ENCODE measurements around the gene CRIP1.
A peak's percentile ranks its signal among the peaks of the same experiment; 100 is the strongest.

Gene CRIP1

DNA sequence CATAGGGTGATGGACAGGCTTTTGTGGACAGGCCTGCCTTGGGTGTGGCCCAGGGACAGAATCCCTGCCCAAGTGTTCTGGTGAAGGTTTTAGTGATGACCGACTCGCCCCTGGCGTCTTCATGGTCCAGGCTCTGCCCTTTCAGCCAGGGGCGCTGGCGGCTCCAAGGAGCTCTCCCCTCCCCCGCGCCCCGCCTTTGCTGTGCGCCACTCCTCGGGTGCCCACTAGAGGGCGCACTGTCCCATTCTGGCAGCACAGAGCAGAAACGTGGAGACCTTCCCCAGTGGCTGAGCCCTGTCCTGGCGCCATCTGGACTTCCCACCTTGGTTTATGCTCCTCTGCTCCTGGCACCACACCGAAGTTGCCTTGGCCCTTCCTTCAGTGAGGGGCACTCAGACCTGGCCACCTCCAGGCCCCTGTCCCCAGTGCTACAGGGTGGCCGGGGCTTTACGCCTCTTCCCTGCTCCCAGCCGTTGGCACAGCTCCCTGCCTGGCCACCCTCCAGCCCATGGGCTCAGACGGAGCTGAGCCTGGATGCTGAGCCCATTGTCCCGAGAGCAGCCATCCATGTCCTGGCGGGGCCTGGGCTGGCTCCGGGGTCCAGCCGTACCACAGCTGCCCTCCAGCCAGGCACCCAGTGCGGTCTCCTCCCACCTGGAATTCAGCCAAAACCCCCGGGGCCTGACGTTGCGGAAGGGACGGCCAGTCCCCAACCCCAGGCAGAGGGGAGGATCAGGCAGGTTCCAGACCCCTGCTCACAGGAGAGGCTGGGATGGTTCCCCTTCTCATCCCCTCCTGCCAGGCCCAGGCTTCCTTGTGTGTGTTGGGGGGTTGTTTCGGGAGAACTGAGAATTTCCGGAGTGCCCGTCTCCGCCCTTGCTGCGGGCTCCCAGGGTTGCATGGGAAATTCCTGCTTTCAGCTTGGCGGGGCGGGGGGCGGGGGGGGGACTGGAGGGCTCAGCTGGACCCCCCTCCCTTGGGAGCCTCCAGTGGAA is 5.6 kb upstream of the CRIP1 start:
- peak; percentile 85 to 88 for DNase-seq (ENCODE audit: low read depth in 2 of 2)

DNA sequence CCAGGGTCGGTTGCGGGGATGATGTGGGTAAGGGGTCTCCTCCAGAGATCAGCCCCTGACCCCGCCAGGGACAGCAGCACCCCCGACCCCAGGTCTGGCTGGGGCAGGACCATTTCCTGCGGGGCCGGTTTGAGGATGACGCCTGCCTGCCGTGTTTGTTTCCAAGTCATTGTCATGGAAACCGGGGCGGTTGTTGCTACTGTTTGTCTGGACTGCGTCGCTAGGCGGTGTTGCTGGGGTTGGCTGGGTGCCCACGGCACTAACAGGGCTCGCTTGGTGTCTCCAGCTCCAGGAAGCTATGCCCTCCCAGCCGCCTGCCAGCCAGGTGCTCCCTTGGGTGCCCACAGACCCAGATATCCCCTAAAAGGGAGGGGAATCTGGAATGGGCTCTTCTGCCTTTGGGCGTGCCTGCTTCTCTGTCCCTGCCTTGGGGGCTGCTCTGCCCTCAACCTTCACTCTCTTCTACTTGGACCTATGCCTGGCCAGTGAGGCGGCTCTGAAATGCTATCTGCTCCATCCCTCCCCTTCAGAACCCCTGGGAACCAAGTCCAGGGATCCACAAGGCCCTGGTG is 4.7 kb upstream of the CRIP1 start:
- peak; percentile 83 for DNase-seq (ENCODE audit: low read depth in 2 of 2)

DNA sequence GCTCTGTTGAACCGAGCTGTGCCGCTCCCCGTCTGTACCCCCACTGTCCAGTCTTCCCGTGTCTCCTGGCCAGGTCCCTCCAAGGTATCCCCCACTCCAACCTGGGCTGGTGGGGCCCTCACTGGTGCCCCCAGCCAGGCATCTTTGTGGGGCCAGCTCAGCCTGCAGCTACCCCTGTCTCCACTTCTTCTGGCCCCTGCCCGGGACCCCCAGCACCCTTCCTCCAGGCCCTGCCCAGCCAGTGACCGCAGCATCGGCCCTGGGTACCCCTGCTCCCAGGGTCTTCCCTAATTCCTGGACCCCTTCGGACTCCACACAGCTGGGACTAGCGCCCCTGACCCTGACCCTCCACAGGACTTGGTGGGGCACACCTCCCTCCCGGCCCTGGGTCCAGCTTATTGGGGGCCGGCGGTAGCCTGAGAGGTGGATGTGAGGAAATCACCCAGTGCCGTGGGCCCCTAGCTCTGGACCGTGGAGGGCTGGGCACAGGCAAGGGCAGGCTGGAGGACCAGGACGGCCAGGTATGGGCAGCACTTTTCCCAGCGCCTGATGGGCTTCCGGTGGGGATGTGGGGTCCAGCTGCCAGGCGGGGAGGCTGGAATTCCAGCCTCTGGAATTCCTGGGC is 4.1 kb upstream of the CRIP1 start:
- DNase-seq (ENCODE audit: low read depth in 2 of 2) = no peak

DNA sequence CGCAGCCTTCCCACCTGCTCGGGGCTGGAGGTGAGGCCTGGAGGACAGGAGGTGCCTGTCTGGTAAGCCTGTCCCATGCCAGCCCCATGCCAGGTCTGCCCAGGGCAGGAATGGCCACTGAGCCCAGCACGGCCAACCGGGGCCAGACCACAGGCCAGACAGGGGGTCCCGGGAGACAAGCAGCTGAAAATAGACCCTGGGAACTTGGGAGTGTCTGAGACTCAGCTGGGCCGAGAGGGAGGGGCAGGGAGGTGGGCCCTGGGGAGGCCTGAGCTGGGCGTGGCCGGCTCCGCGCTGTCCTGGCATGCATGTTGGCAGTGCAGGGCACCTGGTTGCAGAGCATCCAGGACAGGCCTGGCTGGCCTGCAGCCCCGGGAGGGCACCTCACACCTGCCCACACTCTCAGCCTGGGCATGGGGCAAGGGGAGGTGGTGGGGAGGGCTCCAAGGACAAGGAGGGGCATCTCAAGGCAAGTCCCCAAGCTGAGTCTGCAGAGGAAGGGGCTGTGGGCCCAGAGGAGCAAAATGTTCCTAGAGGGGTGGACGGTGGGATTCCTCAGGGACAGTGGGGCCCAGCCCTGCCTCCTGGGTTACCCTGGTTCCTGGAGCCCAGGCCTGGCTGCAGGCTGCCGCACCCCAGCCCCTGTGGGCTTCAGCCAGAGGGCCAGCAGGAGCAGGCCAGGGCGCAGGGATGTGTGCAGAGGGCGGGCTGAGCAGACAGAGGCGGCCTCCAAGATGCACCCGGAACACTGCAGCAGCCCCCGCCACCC is 3.2 kb upstream of the CRIP1 start:
- no peak for DNase-seq (ENCODE audit: low read depth in 2 of 2)

DNA sequence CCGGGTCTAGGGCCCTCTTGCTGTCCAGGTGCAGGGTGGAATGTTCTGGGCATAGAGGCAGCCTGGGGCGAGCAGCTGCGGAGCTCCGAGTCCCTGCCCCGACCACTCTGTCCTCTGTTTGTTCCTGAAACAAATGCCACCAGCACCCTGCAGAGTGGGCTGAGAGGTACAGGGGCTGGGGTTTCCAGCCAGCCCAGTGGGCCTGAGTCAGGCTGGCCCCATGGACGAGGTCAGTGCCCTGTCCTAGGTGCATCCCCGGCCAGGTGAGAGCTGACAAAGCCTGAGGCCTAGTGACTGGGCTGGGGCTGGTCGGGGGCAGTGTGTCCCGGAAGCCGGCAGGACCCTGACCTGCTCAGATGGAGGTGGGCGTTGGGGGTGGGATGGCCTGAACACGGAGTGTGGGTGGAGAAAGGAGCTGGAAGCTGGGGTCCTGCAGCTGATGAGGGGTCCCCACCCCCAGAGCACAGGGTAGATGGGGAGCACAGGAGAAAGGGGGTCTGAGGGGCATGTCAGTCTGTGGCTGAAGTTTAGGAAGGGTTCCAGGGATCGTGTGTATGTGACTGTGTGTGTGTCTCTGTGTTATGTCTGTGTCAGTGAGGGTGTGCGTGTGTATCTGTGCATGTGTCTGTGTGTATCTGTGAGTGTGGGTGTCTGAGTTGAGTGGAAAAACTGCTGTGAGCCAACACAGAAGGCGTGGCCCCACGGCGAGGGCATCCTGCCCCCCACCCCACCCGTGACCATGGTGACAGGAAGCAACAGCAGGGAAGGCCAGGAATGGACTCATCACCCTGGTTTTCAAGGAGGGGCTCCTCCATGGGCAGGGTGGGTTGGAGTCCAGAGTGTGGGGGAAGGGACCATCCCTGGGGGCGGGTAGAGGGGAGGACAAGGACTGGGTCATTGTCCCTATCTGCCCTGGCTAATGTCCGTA is 2.4 kb upstream of the CRIP1 start:
- no peak for DNase-seq (ENCODE audit: low read depth in 2 of 2)

GRCh38 chr14:105484997-105485393 is 1.7 kb upstream of the CRIP1 start:
- no peak for DNase-seq (ENCODE audit: low read depth in 2 of 2)

DNA sequence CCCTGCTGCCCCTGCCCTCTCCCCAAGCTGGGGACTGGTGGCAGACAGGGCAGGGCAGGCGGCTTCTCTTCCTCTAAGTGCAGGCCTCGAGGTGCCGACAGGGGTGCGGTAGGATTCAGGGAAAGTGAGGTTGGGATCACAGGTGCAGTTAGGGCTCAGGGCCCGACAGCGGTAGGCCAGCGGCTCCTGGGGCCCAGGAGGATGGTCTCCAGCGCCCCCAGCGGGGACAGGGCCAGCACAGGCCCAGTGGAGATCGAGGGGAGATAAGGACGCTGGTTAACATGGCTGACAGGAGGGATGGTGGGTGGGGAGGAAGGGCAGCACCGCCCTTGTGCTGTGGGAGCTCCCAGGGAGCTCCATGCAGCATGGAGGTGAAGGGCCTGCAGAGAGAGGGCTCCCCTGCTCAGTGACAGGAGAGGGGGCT is 935 bp upstream of the CRIP1 start:
- DNase-seq (ENCODE audit: low read depth in 2 of 2) = no peak

GRCh38 chr14:105486974-105487448 is 325 bp downstream of the CRIP1 start:
- DNase-seq (ENCODE audit: low read depth in 2 of 2) = no peak

GRCh38 chr14:105487449-105487985 is 831 bp downstream of the CRIP1 start:
- DNase-seq (ENCODE audit: low read depth in 2 of 2) = no peak

DNA sequence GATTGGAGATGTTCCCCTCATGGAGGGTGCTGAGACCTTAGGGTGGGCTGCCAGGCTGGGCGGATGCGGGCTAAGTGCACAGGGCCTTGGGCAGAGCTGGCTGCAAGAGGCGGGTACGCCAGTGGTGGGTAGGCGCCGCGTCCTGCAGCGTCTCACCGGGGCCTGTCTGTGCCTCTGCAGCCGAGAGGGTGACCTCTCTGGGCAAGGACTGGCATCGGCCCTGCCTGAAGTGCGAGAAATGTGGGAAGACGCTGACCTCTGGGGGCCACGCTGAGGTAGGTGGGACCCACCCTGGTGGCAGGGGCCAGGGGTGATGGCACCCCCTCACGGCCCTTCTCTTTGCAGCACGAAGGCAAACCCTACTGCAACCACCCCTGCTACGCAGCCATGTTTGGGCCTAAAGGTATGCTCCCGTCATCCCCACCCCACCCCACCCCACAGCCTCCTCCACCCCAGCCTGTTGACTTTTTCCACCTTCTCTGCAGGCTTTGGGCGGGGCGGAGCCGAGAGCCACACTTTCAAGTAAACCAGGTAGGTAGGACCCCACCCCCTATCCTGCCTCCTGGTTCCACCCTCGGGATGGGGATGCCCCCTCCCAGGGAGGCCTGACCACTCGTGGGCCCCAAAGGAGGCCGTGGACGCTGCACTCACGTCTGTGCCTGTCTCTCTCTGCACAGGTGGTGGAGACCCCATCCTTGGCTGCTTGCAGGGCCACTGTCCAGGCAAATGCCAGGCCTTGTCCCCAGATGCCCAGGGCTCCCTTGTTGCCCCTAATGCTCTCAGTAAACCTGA is 1.5 kb downstream of the CRIP1 start:
- no peak for DNase-seq (ENCODE audit: low read depth in 2 of 2)

- DNase-seq (ENCODE audit: low read depth in 2 of 2) = no peak
These were observed 2.3 kb downstream of the CRIP1 start for GRCh38 chr14:105488781-105489541.

GRCh38 chr14:105489542-105490266 is 3.0 kb downstream of the CRIP1 start:
- DNase-seq (ENCODE audit: low read depth in 2 of 2) = peak; percentile 71 to 78

- no peak for DNase-seq (ENCODE audit: low read depth in 2 of 2)
These were observed 3.5 kb downstream of the CRIP1 start for GRCh38 chr14:105490267-105490571.

DNA sequence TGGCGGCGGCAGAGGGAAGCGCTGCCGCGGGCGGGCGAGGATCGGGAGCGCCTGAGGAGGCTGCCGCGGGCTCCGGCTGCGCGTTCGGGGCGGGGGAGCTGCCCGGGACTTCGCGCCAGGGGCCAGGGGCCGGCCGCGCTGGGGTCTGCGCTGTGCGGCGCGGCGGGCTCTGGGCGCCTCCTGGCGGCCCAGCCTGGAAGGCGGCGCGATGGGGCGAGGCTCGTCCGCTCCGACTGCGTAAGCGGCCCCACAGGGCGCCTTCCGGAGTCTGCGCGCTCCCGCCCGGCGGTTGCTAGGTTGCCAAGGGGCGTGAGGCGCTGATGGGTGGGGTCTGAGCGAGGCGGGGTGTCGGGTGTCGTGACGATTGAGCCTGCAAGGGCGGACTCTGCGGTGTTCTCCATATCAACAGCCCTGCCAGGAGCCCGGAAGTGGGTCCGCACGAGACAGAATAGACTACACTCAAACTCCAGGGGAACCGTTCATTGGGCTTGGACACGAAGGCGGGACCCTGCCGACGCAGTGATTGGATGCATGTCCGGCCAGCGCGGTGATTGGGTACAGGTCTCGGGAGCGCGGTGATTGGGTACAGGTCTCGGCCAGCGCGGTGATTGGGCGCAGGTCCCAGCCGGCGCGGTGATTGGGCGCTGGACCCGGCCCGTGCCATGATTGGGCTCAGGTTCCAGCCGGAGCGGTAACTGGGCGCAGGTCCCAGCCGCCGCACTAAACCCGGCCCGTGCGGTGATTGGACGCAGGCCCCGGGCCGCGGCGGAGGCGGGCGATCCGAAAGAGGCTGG is 4.1 kb downstream of the CRIP1 start, which contains the start of gene TEDC1:
TEDC1 (plus strand) TSS at position 675 of the 794 bp plus-strand sequence. CDS start 130 bp downstream, outside the sequence.
- DNase-seq (ENCODE audit: low read depth in 2 of 2) = peak; percentile 96 to 97

DNA sequence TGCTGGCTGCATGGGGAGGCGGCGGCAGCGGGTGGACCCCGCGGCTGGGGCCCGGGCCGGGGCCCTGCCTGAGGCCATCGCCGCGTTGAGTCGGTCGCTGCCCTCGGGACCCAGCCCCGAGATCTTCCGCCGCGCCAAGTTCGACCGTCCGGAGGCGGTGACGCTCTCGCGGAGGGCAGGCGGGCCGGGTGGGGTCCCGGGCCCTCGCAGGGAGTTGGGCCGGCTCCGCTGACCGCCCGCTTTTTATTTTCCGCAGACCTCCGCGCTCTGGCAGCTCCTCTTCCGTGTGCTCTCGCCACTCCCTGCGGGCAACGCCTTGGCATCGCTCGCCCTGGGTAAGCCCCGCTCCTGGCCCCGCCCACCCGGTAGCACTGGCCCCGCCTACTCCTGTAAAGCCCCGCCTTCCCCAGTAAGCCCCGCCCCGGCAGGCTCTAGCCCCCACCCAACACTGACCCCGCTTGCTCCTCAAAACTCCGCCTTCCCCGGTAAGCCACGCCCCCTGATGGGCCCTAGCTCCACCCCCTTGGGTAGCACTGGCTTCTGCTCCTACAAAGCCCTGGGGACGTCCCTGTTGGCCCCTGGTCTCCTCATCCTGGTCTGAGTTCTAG is 4.8 kb downstream of the CRIP1 start:
- peak; percentile 81 to 92 for DNase-seq (ENCODE audit: low read depth in 2 of 2)

- DNase-seq (ENCODE audit: low read depth in 2 of 2) = no peak
These were observed 5.6 kb downstream of the CRIP1 start for GRCh38 chr14:105492031-105492970.

All from activated CD4-positive, alpha-beta T cell treated with anti-CD3 and anti-CD28 coated beads for 24 hours (primary cell).